NCI-H1436 treated with DMSO at 0.1 percent for 48 hours (cell line): ENCODE measurements around the gene NECTIN1.

ENCODE experiments used
- DNase-seq: peaks from one replicate; lab custom pipeline; 2025; lab: John Stamatoyannopoulos, UW

Gene NECTIN1

DNA sequence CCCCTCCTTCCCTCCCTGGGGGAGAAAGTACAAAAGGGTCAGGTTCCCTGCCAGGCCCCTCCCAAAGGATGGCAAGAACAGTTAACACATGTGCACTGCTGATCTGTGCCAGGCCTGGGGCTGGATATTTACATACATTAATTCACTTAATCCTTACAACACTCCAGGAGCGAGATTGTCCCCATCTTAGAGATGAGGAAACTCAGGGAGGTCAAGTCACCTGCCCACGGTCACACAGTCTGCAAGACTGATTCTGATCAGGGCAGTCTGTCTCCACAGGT is 36.5 kb downstream of the NECTIN1 start:
- DNase-seq, result no peak

DNA sequence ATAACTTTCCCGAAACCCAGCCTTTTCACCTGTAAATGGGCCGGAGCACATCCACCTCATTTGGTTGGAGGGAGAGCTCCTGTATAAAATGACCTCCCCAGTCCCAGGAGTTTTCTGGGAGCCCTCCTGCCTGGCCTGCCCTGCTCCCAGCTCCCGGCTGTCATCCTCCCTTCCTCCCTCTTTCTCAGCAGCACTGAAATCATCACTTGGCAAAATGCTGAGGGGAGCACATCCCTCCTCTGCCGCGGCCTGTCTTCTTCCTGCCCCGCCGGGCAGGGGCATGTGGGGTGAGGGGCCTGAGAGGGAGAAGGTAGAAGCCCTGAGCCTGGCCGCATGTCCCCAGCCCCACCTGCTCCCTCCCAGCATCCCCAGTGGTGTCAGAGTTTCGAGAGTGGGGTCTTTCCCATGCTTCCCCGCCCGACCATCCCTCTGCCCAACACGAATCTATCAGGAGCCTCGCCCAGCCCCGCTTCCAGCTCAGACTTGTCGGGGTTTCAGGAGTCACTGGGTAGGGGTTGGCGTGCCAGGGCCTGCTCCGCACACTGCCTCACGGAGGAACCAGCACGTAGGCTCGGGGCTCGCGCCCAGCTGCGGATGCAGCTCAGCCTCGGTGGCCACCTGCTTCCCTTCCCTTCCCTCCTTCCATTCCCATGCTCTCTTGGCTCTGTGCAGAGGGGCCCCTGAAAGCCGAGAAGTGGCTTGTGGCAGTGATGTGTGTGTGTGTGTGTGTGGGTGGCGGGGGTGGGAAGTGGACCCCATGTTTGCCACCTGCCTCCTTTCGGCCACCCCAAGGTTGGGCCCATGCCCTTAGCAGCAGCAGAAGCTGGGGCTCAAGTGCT is 37.1 kb downstream of the NECTIN1 start:
- no peak for DNase-seq

DNA sequence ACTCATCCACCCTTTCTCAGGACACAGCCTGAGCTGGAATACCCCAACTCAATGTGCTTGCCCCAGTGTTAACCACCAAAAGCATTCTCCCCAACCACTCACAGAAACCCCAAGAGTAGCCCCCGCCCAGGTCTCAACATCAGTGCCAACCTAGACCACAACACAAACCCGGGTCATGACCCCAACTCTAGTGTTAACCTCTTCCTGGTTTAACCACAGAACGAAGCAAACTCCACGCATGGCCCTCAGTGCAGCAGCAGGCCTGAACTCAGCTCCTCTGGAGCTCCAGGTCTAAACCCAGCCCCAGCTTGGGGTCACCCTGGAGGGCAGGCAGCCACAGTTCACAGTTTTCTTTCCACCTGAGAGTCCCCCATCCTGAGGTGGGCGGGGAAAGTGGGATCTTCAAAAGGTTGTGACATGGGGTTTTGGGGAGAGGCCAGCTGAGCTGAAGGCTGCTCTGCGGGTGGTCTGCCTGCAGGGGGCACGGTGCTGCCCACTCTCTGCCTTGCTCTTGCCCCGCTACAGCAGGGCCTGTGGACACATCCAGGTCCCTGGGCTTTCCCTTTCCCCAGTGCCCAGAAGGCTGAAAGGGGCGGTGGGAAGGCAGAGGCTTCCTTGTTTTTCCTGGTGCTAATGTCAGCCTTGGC is 37.9 kb downstream of the NECTIN1 start:
- no peak for DNase-seq

DNA sequence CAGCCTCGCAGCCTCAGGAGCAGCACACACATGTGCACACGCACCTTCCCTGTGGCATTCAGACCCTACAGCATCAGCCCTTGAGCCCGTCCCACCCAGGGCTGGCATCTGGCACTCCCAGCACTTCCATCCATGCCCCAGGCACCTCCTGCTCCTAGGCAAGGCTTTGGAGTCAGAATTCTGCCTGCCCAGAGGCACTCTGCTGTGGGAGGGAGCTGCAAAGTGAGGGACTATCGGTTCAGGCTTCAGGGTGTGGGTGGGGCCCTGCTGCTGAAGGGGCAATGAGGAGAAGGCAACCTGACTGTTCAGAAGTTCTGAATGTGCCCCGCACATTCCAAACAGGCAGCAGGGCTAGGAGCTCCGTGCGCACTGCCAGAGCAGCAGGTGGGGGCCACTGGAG is 39.7 kb downstream of the NECTIN1 start:
- no peak for DNase-seq

DNA sequence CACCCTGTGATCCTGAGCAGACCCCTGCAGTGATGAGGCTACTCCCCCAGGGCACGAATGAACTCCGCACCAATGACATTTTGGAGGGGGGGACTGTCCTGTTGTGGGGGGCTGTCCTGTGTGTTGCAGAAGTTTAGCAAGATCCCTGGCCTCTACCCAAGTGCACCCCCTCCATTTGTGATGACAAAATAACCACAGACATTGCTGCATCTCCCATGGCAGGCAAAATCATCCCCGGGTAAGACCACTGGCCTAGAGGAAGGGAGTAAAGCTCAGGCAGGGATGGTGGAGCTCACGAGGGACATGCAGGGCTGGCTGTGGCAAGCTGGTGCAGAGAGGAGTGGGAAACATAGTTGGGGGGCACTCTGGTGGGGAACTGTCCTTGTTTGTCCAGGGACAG is 40.6 kb downstream of the NECTIN1 start:
- no peak for DNase-seq

DNA sequence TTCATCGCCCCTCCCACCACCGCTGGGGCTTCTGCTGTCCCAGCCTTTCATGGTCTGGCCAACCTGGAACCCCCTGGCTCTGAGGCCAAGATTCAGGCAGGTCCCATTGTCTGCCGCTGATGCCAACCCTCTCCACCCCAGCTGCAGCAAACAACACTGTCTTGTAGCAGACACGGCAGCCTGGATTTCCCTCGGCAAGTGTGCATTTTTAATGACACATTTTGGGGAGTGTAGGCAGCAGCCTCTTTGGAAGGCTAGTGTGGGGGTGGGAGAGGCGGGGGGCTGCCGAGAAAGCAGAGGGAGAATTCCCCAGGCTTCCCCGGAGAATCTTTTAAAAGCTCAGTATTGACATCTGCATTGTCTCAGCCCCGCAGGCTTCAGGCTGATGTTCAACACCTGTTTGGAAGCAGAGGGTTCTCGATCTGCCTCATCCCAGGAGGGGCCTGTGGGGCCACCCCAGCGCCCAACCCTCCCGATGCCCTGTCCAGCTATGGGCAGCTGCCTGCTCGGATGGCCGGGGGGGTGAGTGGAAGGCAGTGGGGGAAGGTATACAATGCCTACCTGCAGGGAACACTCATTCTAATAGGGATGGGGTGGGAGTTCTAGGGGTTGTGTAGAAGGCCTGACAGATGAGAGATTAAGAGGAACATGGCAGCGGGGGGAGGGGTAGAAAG is 41.5 kb downstream of the NECTIN1 start:
- DNase-seq, result no peak

DNA sequence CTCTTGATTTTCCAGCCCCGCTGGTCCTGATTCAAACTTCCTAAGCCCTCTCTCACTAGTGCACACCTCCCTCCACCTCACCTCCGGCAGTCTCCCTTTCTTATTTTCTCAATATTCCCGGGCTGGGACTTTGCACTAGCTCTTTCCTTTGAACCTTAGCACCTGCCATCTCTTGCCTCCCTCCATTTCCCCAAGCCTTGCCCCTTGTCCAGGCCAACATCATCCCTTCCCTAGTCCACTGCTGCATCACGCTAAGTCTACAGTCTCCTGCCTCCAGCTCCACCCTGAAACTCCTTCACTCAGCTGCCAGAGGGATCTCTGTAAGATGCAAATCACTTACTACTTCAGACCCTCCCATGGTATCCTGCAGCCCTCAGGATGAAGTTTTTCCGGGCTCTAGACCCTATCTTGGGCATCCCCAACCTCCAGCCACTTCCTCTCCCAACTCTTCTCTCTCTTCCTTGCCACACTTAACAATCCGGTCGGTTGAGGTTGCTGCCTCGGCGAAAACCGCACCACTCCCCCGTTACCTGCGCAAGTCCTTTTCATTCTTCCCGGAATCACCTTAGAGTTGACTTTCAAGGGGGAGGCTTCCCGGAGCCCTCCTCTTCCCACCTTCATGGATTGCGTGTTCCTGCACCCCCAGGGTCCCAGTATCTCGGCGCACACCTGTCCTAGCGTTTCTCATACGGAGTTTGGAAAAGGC is 42.7 kb downstream of the NECTIN1 start:
- DNase-seq, result no peak

DNA sequence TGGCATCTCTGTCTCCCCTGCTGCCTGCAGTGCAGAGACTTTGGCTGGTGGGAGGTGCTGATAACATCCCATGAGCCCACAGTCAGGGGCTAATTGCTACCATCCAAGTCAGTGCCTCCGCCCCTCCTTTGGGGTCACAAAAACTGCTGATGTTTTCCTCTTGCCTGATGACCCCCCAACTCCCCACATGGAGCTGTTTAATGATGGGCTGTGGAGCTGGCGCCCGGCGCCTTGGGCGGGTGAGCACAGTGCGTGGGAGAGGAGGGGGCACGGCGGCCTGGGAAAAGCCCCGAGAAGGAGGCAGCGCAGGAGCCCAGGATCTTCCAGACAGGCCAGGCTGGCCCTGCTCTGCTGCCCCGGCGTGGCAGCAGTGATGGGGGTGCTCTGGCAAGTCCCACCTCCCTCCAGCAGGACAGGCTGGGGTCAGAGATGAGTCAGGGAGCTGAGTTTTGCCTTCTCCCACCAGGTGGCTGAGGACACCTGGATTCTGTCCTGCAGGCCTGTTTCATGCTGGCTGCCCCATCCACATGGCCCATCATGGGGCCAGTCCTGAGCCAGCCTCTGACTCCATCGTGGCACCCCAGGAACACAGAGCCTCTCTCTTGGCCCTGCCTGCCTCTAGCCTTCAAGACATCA is 43.8 kb downstream of the NECTIN1 start:
- no peak for DNase-seq

DNA sequence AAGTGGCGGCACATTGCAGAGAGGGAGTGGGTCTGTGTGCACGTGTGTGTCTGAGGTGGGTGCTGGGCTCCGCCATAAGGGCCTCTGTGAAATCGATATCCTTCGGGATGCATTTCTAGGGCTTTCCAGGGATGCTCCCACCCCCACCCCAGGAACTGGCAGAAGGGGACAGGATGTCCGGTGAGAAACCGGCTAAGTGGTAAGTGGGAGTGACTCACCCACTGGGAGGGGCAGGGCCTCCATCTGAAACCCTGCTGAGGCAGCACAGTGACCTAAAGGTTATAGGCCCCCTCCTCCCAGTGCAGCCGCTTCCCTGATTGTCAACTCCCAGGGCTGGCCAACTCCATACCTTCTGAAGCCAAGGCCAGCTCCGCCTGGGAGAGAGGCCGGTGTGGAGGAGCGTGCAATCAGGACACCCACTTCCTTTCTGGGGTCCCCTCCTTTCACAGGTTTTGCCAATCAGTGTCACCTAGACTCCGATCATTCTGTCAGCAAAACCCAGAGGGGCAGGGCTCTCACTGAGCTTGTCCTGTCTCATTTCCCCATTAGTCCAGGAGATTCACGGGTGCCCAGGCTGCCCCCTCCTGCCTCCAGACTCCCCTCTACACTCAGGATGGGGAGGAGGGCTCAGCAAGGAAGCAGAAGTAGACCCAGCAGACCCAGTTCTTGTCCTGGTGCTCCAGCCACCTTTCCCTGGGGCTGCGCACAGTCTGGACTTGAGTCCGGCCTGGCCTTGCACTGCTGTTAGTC is 44.5 kb downstream of the NECTIN1 start:
- no peak for DNase-seq

DNA sequence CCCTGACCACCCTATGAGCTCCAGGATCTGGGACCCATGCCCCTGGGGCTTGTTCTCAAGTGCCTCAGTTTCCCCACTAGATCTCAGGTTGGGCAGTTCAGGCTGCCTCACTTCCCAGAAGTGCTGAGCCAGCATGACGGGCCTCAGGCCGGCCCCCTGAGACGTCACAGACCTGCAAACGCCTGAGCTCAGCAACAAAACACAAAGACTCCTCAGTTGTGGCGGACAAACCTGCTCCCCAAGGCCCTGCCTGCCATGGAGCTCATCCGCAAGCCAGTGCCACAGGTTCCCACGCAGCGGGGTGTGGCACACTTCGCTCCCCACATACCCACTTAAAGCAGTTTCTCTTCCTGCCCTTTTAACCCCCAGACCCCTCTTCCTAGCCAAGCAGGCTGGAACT is 45.2 kb downstream of the NECTIN1 start:
- no peak for DNase-seq

DNA sequence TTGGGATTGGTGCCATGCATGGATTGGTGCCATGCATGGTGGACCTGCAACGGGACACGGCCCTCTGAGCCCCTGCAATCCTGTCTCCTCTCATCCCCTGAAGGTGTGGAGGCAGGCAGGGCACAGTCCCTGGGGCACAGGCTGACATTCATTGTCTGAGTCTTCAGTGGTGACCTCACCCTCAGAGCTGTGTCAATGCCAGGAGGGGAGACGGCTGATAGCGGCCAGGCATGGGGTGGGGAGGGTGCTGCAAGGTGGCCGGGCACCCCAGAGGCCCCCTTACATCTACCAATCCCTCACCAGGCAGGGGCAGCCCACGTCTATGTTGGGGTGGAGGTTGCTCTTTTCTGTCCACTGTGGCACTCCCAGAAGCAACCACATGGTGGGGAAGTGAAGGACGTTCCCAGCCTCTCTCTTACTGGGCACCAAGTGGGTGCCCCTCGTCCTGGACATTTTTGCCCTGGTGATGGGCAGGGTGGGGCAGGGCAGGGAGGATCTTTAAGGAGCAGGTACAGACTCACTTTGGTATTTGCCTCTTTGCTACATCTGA is 47.6 kb downstream of the NECTIN1 start:
- no peak for DNase-seq

DNA sequence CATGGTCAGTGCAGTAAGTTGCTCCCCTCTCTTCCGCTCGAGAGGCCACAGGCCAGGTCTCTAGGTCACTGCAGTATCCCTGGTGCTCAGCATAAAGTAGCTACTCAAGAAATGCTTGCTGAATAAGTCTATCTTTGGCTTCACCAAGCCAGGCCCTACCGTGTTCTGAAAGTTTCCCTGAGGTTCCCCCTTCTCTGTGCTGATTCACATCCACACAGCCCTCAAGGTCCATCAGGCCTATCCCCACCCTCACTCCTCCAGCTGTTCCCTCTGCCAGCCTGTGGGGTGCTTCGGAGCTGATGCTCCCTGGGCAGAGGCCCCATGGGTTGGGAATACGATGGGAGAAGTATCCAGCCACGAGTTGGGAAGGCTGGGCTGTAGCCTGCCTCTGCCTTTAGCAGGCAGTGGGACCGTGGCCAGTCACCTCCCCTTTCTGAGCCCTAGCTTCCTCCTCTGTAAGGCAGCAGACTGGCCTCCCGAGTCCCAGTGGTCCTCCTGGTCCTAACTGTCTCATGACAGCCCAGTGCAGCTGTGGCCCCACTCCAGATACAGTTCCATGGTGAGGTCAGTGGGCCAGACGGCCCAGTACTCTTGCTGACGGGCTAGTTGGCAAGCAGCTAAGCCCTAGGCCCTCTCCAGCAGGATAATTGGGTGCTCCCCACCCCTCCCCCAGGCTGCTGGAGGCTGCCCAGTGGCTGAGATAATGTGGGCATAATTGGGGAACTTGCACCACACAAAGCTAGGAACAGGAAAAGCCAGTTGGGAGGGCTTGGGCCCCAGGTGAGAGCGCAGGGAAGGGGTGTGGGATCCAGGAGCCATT is 48.2 kb downstream of the NECTIN1 start:
- no peak for DNase-seq

DNA sequence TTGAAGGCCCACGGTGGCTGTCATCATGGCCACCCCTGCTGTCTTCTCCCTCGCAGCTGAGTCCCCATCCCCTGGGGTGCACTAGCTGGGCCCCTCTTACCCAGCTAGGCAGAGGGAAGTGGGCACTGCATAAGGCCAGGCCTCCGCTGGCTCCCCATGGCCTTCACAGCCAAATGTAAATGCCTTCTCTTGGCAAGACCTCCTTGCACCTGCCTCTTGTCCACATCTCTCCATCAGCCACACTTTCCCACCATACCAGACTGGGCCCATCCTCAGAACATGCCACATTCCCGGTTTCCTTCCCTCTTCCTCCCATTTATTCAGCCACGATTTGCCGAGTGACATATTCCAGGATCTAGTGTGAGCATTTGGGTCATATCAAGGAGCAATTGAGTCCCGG is 49.7 kb downstream of the NECTIN1 start:
- DNase-seq, result no peak

DNA sequence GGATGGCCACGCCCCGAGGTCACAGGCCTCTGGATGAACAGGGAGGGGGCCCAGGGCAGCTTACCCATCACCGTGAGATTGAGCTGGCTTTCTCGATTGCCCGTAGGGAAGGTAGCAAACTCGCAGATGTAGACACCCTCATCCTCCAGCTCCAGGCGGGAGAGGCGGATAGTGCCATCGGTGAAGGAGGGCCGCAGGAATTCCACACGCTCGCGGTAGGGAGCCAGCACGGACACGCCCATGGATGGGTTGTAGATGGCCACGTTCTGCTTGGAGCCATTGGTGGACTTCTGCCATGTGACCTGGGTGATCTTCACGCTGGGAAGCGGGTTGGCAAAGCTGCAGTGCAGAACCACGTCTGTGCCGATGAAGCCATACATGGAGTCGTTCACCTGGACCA is 50.6 kb downstream of the NECTIN1 start:
- no peak for DNase-seq

DNA sequence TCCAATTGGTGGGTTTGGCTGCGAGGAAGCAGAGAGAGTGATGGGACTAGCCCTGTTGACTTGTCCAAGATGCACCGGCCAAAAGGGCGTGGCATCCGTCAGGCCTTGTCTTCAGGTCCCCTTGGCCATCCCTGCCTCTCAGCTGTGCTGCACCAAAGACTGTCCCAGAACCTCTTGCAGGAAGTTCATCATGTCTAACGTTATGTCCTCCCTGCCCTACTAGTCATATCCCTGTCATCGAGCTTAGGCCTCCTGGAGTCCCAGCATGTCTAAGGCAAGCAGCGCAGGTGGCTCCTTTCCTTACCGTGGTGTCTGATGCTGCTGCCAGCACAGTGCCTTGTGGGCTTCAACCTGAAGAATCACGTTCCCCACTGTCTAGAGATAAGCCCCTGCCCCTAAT is 51.2 kb downstream of the NECTIN1 start:
- no peak for DNase-seq

DNA sequence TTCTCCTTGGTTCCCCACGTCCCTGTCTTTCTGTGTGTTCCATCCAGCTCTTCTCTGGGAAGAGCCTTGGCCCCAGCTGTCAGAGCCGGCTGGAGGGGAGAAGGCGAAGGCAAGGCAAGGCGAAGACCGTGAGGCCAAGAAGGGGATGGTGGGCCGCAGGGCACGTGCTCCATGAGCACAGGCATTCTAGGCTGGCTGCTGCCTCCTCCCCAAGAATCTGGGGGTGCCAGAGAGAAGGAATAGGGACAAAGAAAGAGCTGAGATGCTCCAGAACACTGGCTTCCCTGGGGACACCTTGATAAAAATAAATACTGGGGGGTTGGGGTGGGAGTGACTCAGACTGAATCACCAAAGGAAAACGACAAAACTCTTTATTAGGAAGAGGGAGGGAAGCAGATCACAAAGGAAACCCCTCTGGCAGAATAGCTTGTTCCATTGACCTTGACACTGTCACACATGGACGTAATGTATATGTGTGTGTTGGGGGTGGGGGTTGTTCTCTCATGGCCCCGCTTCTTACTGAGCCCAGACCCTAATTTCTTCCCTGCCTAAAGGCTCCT is 52.5 kb downstream of the NECTIN1 start:
- no peak for DNase-seq

DNA sequence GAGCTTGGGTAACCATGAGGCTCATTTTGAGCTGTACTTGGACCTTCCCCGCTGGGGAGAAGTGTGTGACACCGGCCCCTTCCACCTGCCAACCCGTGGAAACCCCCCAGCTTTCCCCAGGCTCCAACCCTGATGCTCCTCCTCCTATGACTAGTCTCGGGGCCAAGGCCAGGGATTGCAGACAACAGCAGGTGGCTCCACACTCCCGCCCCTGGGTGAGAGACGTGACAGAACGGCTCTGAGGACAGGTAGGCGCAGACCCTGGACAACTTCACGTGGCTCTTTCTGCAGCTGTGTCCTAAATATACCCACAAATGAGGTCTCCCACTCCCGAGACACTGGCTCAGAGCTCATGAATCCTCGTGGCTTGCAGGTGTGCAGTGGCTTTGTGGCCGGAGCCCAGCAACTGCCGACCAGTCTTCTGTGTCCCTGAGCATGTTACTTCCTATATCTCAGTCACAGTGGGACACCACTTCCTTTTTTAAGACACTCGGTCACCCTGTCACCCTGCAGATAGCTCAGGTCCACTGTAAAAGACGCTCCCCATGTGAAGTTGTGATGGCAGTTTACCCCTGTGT is 55.2 kb downstream of the NECTIN1 start:
- no peak for DNase-seq

DNA sequence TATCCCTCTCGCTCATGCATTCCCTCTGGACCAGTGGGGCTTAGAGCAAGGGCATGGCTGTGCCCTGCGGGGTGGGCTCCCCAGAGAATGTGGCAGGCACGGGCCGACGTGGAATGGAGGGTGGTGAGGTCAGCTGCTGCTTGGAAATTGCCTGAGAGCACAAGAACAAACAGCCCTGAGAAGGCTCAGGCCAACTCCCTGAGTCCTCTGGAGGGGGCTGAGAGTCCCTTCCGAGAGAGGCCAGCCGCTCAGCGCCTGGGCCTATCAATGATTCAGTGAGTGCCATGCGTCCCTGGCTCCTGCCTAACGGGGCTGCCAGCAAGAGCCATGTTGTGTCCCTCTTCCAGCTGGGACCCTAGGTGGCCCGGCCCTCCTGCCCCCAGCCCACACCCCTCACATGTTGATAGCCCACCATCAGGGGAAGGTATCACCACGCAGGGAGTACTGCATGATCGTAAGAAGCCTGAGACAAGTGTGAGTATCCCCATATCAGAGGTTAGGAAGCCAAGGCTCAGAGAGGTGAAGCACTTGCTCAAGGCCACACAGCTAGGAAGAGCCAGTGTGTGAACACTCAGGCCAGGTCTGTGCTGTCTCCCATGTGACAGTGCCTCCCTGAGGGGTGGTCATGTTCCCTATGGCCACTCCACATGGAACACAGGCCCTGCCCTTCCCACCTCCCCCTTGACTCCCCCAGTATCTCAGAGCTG is 55.8 kb downstream of the NECTIN1 start:
- no peak for DNase-seq

DNA sequence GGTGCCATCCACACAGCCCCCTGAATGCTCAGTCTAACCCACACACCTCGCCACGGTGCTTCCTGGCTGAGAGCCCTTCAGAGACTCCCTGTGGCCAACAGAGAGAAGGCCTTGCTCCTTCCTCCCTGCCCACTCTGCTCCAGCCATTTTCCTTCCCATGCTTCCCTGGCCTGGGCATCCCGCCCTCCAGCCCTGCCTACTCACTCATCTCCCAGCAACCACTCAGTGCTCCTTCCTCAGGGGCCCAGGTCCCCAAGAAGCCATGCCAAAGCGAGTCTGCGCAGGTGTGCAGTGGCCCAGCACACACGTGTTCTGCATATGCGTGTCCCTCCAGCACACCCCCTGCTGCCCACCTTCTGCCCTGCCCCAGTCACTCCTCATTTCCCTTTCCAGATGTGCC is 56.4 kb downstream of the NECTIN1 start:
- DNase-seq, result no peak
